ENCODE data around the gene ITGB1BP2.
"Not testable (repeated sequence)": the region's sequence is repeated elsewhere in the genome, so short reads cannot be mapped to it uniquely, and the experiment has no call there.

- not testable (repeated sequence) for TF ChIP-seq EZH2 (IDR thresholded peaks at IDR 0.05; ENCODE audit: borderline replicate concordance, low read length); CTCF (conservative IDR thresholded peaks at IDR 0.05 in 1 of 2, IDR thresholded peaks at IDR 0.05 in 1 of 2; ENCODE audit: extremely low read depth in 1 of 2, insufficient read depth in 1 of 2, low read depth in 1 of 2, low read length in 2 of 2)
Measured at GRCh38 chrX:71268624-71269023, 32.9 kb upstream of the ITGB1BP2 start.

Data from mammary epithelial cell (primary cell).